Measurements from ENCODE around the gene CFAP126.
"Not testable (repeated sequence)": the region's sequence is repeated elsewhere in the genome, so short reads cannot be mapped to it uniquely, and the experiment has no call there.

The CFAP126 gene

GRCh38 chr1:161367684-161368400, at the start of gene CFAP126:
CFAP126 (minus strand) TSS chr1:161367876; CDS start chr1:161367868, 8 bp downstream.
- peak; percentile 69 for DNase-seq

- not testable (repeated sequence) for DNase-seq
Measured at GRCh38 chr1:161413050-161413449, 45.4 kb upstream of the CFAP126 start.

- not testable (repeated sequence) for DNase-seq
Measured at GRCh38 chr1:161410636-161410970, 42.9 kb upstream of the CFAP126 start.

GRCh38 chr1:161409848-161410635, 42.4 kb upstream of the CFAP126 start:
- peak; percentile 65 for DNase-seq

GRCh38 chr1:161408429-161409052, 40.9 kb upstream of the CFAP126 start:
- no peak for DNase-seq

- DNase-seq = no peak
Measured at GRCh38 chr1:161407451-161407985, 39.8 kb upstream of the CFAP126 start.

GRCh38 chr1:161406551-161406950, 38.9 kb upstream of the CFAP126 start:
- DNase-seq = not testable (repeated sequence)

- no peak for DNase-seq
Measured at GRCh38 chr1:161404051-161404597, 36.4 kb upstream of the CFAP126 start.

- no peak for DNase-seq
Measured at GRCh38 chr1:161402446-161402845, 34.8 kb upstream of the CFAP126 start.

- DNase-seq = peak; percentile 93
Measured at GRCh38 chr1:161399257-161399998, 31.8 kb upstream of the CFAP126 start.

- no peak for DNase-seq
Measured at GRCh38 chr1:161398900-161399256, 31.2 kb upstream of the CFAP126 start.

GRCh38 chr1:161397038-161397437, 29.4 kb upstream of the CFAP126 start:
- not testable (repeated sequence) for DNase-seq

- no peak for DNase-seq
Measured at GRCh38 chr1:161393151-161393550, 25.5 kb upstream of the CFAP126 start.

GRCh38 chr1:161391611-161392010, 23.9 kb upstream of the CFAP126 start:
- no peak for DNase-seq

- DNase-seq = not testable (repeated sequence)
Measured at GRCh38 chr1:161391136-161391535, 23.5 kb upstream of the CFAP126 start.

- DNase-seq = no peak
Measured at GRCh38 chr1:161390559-161390858, 22.8 kb upstream of the CFAP126 start.

GRCh38 chr1:161389691-161390558, 22.2 kb upstream of the CFAP126 start:
- peak; percentile 96 for DNase-seq

GRCh38 chr1:161389158-161389557, 21.5 kb upstream of the CFAP126 start:
- DNase-seq = not testable (repeated sequence)

- no peak for DNase-seq
Measured at GRCh38 chr1:161388639-161389038, 21.0 kb upstream of the CFAP126 start.

GRCh38 chr1:161382214-161383019, 14.7 kb upstream of the CFAP126 start:
- peak; percentile 54 for DNase-seq

- DNase-seq = no peak
Measured at GRCh38 chr1:161381707-161382106, 14.0 kb upstream of the CFAP126 start.
